GM21737 (cell line): ENCODE measurements around the gene SLC25A48.

ENCODE experiments used
- ATAC-seq: cut with Tn5 transposase; IDR thresholded peaks from one replicate; pipeline ENCODE4 v1.9.1; 2021; ENCODE audit warnings: mild to moderate bottlenecking, moderate library complexity; ENCODE audit not compliant: unreplicated experiment

SLC25A48 gene

GRCh38 chr5:135880801-135881200, 46.3 kb downstream of the SLC25A48 start:
- ATAC-seq = no peak

- ATAC-seq = no peak
Observed at GRCh38 chr5:135881244-135881643, 46.8 kb downstream of the SLC25A48 start.

- no peak for ATAC-seq
Observed at GRCh38 chr5:135881819-135882218, 47.4 kb downstream of the SLC25A48 start.

DNA sequence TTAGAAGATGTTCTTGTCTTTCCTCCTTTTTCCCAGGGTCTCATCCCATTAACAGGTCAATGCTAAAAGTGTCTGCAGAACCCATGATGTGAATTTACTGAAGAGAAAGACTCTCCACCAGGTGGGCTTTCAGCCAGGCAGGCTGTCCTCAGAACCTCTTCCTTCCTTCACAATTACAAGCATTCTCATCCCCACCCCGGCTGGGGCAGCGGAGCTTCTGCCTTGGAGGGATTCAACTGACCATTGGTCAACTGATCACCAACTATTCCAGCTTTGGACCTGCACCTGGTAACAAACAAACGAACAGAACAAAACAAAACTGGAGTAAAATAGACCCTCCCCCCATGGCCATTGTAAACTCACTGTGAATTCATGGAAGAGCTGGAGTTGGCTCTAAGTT, 48.6 kb downstream of the SLC25A48 start:
- no peak for ATAC-seq

- ATAC-seq = no peak
Observed at GRCh38 chr5:135883441-135883840, 49.0 kb downstream of the SLC25A48 start.

DNA sequence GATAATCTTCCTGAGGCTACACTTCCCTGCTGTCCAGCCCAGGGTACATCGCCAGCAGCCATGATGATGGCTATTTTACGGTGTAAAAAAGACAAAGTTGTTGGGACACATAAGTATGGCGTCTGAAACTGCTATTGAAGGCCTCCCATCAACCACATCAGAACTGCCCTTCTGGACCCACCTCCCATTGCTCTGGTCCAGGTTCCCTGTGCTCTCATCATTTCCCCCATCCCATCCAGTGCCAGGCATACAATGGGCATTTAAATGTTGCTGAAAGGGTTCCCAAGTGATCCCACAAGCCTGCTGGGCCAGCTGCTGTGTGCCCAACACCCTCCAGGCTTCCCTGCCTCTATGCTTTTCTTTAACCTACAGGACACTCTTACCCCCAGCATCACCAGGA, 50.6 kb downstream of the SLC25A48 start:
- ATAC-seq = no peak

GRCh38 chr5:135886136-135886535, 51.7 kb downstream of the SLC25A48 start:
- ATAC-seq = no peak

DNA sequence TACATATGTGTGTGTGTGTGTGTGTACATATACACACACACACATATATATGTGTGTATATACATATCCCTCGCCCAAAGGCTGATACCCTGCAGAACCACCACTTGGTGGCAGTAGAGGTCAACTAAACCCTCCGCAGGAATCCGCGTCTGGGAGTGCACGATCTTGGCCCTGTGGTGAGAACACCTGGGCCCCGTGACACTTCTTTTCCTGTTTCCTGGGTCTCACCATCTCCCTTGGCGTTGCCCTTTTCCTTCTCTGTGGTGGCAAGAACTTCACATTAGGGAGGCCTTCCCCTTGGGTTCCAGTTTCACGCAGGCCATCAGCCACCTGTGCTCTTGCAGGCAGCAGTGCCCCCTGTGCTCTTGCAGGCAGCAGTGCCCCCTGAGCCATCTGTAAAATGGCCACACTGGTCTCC, 53.0 kb downstream of the SLC25A48 start:
- peak; percentile 88 for ATAC-seq

- no peak for ATAC-seq
Observed at GRCh38 chr5:135887881-135888614, 53.6 kb downstream of the SLC25A48 start.

- no peak for ATAC-seq
Observed at GRCh38 chr5:135890296-135890695, 55.8 kb downstream of the SLC25A48 start.

GRCh38 chr5:135890867-135891266, 56.4 kb downstream of the SLC25A48 start:
- ATAC-seq = peak; percentile 48

DNA sequence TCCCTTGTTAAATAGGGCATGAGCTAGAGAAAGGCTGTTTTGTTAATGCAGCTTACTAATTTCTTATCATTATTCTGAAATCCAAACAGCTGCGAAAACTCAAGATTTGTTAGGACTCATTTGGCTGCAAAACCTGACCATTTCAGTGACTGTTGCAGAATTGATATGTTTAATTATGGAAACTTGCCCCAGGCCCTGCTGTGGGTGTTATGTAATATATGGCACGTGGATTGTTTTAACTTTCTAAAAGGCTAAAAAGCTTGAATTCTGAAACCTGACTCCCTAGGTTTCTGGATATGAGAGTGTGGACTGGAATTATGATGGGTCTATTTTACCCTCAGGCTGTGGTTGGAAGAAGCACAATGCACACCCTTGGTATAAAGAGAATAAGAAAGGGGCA, 56.8 kb downstream of the SLC25A48 start:
- ATAC-seq = no peak

DNA sequence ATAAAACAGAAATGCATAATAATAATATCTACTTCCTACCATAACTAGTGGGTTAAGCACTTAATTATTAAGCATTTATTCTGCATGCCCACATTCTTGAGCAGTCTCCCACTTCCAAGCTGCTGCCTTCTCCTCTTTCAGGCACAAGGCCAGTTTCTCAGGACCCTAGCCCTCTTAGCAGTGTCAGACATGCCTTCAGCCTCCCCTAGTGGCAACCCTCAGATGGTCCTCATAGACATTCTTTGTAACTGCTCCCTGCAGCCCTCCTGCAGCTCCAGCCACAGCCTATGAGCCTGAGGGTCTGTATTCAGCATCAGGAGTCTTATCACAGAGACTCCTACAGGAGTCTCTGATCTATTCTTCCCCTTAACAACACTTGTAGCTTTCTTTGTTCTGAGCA, 57.3 kb downstream of the SLC25A48 start:
- no peak for ATAC-seq

- no peak for ATAC-seq
Observed at GRCh38 chr5:135894276-135894675, 59.8 kb downstream of the SLC25A48 start.

- ATAC-seq = no peak
Observed at GRCh38 chr5:135894789-135895188, 60.3 kb downstream of the SLC25A48 start.

DNA sequence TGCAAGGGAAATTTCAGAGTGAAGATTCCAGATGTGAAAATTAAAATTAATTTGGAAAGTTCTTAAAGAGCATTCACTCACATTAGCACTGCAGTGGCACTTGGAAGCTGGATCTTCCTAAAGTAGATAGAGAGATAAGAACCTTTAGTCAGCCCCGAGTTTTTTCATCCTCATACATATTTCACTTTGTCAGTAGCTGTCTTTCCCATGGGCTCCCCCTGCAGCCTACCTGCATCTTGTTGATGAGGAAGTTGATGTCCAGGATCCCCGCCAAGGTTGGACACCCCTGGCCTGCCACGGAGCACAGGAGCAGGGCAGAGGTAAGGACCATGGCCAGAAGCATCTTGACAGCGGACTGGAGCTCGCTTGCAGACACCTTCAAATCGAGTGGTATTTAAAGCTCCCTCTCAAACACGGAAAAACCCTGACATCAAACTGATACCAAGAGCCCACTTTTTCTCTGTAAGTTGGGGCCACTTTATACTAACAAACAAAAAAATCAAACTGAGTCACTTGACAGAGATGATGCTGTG, 61.1 kb downstream of the SLC25A48 start, which contains the start of gene IL9:
IL9 (minus strand) TSS at position 368 of the 533 bp plus-strand sequence; CDS start at position 343, 25 bp downstream.
- no peak for ATAC-seq

- ATAC-seq = no peak
Observed at GRCh38 chr5:135898651-135899050, 64.2 kb downstream of the SLC25A48 start.

- ATAC-seq = no peak
Observed at GRCh38 chr5:135900276-135900675, 65.8 kb downstream of the SLC25A48 start.

GRCh38 chr5:135901633-135902032, 67.2 kb downstream of the SLC25A48 start:
- no peak for ATAC-seq

- ATAC-seq = no peak
Observed at GRCh38 chr5:135905144-135905543, 70.7 kb downstream of the SLC25A48 start.

GRCh38 chr5:135913713-135914626, 79.5 kb downstream of the SLC25A48 start:
- no peak for ATAC-seq
